Heart right ventricle (tissue), 16 donors: ENCODE data around the gene GDF9. TPM values are rescaled to one million over a fixed set of nuclear protein-coding genes. Genes with fewer than 3 reads are reported as not detected.

Source experiments
- ATAC-seq, 8 donors: fragments of 200-7000 bp; cut with Tn5 transposase; one replicate each; pipeline ENCODE4 v1.9.1; 2020; ENCODE audit warnings: mild to moderate bottlenecking in 8 of 8, moderate library complexity in 8 of 8, moderate number of reproducible peaks in 1 of 8
- DNase-seq, 2 donors: peaks; one replicate each; pipeline ENCODE4 v3.0.0-alpha.2; 2020
- H3K27ac ChIP-seq, 10 donors: fragments of 200-600 bp; sonication (generic) in 2 of 10; one replicate each; pipeline versions ENCODE4 v1.5.0 to v1.8.0; 2020 to 2022; ENCODE audit warnings: mild to moderate bottlenecking in 3 of 10
- H3K27me3 ChIP-seq, 7 donors: fragments of 200-600 bp; one replicate each; pipeline ENCODE4 v1.8.0; 2021 to 2022; ENCODE audit warnings: mild to moderate bottlenecking in 2 of 7
- H3K36me3 ChIP-seq, 9 donors: fragments of 200-600 bp; sonication (generic) in 1 of 9; one replicate each; pipeline versions ENCODE4 v1.5.0 to v1.8.0; 2020 to 2022; ENCODE audit warnings: mild to moderate bottlenecking in 2 of 9
- H3K4me1 ChIP-seq, 9 donors: fragments of 200-600 bp; sonication (generic) in 1 of 9; one replicate each; pipeline versions ENCODE4 v1.5.0 to v1.8.0; 2020 to 2022; ENCODE audit warnings: mild to moderate bottlenecking in 4 of 9
- H3K4me3 ChIP-seq, 10 donors: fragments of 200-600 bp; sonication (generic) in 2 of 10; one replicate each; pipeline versions ENCODE4 v1.5.0 to v1.8.0; 2020 to 2022; ENCODE audit warnings: mild to moderate bottlenecking in 7 of 10, moderate library complexity in 2 of 10
- H3K9me3 ChIP-seq, 11 donors: fragments of 200-600 bp in 10 of 11; sonication (generic) in 2 of 11; one replicate each; pipeline versions ENCODE4 v1.5.0 to v1.8.0; 2013 to 2022; ENCODE audit warnings: mild to moderate bottlenecking in 2 of 11, control low read depth in 1 of 11, moderate library complexity in 1 of 11
- CTCF ChIP-seq, 9 donors: fragments of 200-600 bp; sonication (generic) in 2 of 9; IDR thresholded peaks; one replicate each; pipeline versions ENCODE4 v1.5.0 to v1.8.0; 2021 to 2022; ENCODE audit warnings: antibody characterized with exemption in 9 of 9, mild to moderate bottlenecking in 5 of 9, moderate library complexity in 1 of 9
- WGBS, 2 donors: extraction: QIAGEN DNeasy Blood & Tissue Kit; methylation state at CpG; one replicate each; pipeline ENCODE4 v1.1.7; 2013; ENCODE audit warnings: inconsistent platforms in 1 of 2; 5-methylcytosine and 5-hydroxymethylcytosine counted together
- intact Hi-C, 10 donors: fragments of 100-400 bp; cut with DNase I; formaldehyde crosslinking; loops; one replicate each; pipeline versions ENCODE4 v1.11.1 to v1.14.2; 2022
- polyA plus RNA-seq, 2 donors: library from polyadenylated mRNA; stranded (reverse); fragments of 200-250 nt; gene quantifications; one replicate each; pipeline ENCODE4 v1.2.3, GENCODE V29; 2013
- total RNA-seq, 10 donors: library from RNA; stranded (reverse); fragmentation: NEBNext Ultra II Directional in 3 of 10; extraction: Animal tissue kit (Norgen Biotek cat#: 25700) in 3 of 10; gene quantifications; one replicate each; pipeline versions ENCODE4 v1.2.1 to v1.2.4, GENCODE V29; 2021 to 2023
- donor health status: Arrhythmogenic right ventricular cardiomyopathy.
- donor health status: ischemic (EF 13 %, LVEDD 7.1; RV severe dilation, severe dysfunction).
- donor health status: healthy with polysubstance abuse.
- donor health status: DM: no; HTN: yes; CAD: no.
- donor health status: DM: no; HTN: no; CAD: no.
- donor health status: ischemic (EF 25% LVEDD 6.9; RV normal size, moderate dysfunction).
- donor health status: ischemic (EF 25% LVEDD 5.7; RV mildly dilated, moderate dysfunction).
- donor health status: healthy.
- donor health status: DM: yes; HTN: yes; CAD: no.
- donor health status: Ischemic cardiomyopathy.
- donor health status: ischemic (EF 35%, LVEDD 5.7; RV mildly dilated, moderate dysfunction).
- donor health status: nonischemic (EF 11% LVEDD 7.7; RV severe dilation, severe dysfunction).
- donor health status: DM: yes; HTN: yes; CAD: no.
- donor health status: PGD.
- donor health status: ischemic (EF 29% LVEDD 5.4; RV normal size, mild dysfunction).
- donor health status: nonischemic (EF 23%, LVEDD 6.1; RV moderate dilation, normal function).

GDF9 gene
- total and polyA plus RNA-seq, 12 donors, result 0.10 to 0.82 (median 0.32) TPM; not detected in 1

GRCh38 chr5:132868754-132869153, 2.5 kb upstream of the GDF9 start:
- ATAC-seq (no peak), DNase-seq (no peak)
- no peak overlapping the region for H3K4me3 ChIP-seq
- no peaks in the 10 kb centered on the region for H3K27me3 ChIP-seq
- peaks cover 0 to 61% (median 10%) of the 10 kb centered on the region in 9 donors for H3K36me3 ChIP-seq
- intact Hi-C loops, result loop anchor here in 7 of 10 donors (5.0 kb wide), 1 partner anchor 36 kb away; the partner anchor contains the start of gene SHROOM1 (in 7 of the 7)
- no peak for TF ChIP-seq CTCF (IDR thresholded peaks at IDR 0.05)
- no peak overlapping the region for H3K27ac ChIP-seq
- peaks cover 5 to 59% (median 37%) of the 10 kb centered on the region in 9 donors for H3K4me1 ChIP-seq
- H3K9me3 ChIP-seq, result no peaks in the 10 kb centered on the region
- 86 to 93% methylated on average over 4 of the region's 4 CpGs for WGBS, 2 donors

DNA sequence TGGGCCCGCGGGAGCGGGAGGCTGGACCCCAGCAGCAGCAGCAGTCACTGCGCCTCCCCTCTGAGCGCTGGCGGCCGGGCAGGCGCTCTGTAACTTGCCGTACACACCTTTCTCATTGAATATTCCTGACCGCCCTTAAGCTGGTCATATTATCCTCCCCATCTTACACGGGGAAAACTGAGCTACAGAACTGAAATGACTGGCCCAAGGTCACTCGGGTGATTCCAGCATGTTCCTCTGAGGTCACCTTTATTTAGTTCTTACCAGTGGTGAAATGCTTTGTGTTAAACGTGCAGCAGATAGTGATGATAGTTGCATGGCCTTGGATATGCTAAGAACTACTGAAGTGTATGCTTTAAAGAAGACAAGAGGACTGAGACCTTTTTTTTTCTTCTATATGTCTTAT, 780 bp upstream of the GDF9 start:
- intact Hi-C loops, result loop anchor here in 8 of 10 donors (2.0 to 5.0 kb wide), 2 partner anchors 35 to 36 kb away; partner anchors contain the start of gene SHROOM1 (in 8 of the 8)
- ATAC-seq (peak in 1 of 8 donors; percentile 40), DNase-seq (no peak)
- peaks cover 0 to 46% (median 10%) of the 10 kb centered on the region in 9 donors for H3K36me3 ChIP-seq
- H3K27me3 ChIP-seq, result no peaks in the 10 kb centered on the region
- WGBS, 2 donors, result 0 to 1% methylated on average over 13 of the region's 13 CpGs
- H3K27ac ChIP-seq, result peak overlapping the region; percentile 85 to 98 (median 96)
- peaks cover 5 to 43% (median 25%) of the 10 kb centered on the region in 9 donors for H3K4me1 ChIP-seq
- TF ChIP-seq CTCF (IDR thresholded peaks at IDR 0.05), result no peak
- H3K4me3 ChIP-seq, result peak overlapping the region; percentile 55 to 97 (median 84)
- H3K9me3 ChIP-seq, result no peaks in the 10 kb centered on the region

DNA sequence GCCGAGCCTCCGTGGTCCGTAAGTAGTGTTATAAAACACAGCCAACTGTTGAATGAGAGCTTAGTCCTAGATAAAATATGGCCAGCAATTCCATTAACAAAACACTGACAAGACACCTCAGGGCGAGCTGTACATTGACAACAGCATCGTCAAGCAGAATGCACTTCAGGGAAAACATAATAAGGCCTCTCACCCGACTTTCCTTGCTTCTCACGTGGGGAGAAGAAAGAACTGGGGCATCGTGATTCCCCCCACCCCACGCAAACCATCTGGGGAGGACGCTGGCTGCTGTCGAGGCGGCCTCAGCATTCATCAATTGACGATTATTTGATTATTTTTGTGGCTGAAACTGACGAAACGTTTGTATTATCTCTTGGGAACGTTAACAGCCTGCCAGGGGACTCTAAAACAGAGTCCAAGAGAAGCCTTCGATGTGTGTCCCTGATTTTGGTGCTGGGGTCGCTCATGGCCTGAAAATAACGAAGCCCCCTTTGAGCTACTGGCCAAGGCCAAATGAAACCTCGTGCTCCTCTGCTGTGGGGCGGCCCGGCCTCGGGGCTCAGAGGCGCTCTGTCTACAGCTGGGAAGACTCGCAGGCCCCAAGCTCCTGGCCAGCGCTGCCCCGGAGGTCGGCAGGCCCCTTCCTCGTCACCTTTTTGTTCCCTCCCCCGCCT, 464 bp downstream of the GDF9 start:
- intact Hi-C loops, result loop anchor here in 8 of 10 donors (2.0 to 5.0 kb wide), 2 partner anchors 34 to 35 kb away; partner anchors contain the start of gene SHROOM1 (in 8 of the 8)

GRCh38 chr5:132860742-132861141, 5.5 kb downstream of the GDF9 start:
- no peak for ATAC-seq
- no peak overlapping the region for H3K4me3 ChIP-seq
- intact Hi-C loops, result no loop called here
- H3K27ac ChIP-seq, result no peak overlapping the region
- no peaks in the 10 kb centered on the region for H3K36me3 ChIP-seq
- WGBS, 2 donors, result 74 to 79% methylated on average over 5 of the region's 5 CpGs
- TF ChIP-seq CTCF (IDR thresholded peaks at IDR 0.05), result no peak
- no peaks in the 10 kb centered on the region for H3K27me3 ChIP-seq
- H3K4me1 ChIP-seq, result peaks cover 1 to 6% (median 3%) of the 10 kb centered on the region in 9 donors
- no peaks in the 10 kb centered on the region for H3K9me3 ChIP-seq
- DNase-seq, result no peak

More for the DNA sequence above, 464 bp downstream of the GDF9 start:
- Histone ChIP-seq H3K4me3 (peak overlapping the region; percentile 29 to 97 (median 84)), H3K4me1 (peaks cover 5 to 30% (median 21%) of the 10 kb centered on the region in 9 donors), H3K27me3 (no peaks in the 10 kb centered on the region), H3K36me3 (peaks cover 0 to 34% (median 10%) of the 10 kb centered on the region in 9 donors), H3K9me3 (no peaks in the 10 kb centered on the region), H3K27ac (peak overlapping the region; percentile 85 to 98 (median 96))
- TF ChIP-seq CTCF (IDR thresholded peaks at IDR 0.05), result no peak
- ATAC-seq (peak in 5 of 8 donors; percentile 40 to 70 (median 54)), DNase-seq (no peak)
- WGBS, 2 donors, result 33 to 35% methylated on average over 30 of the region's 30 CpGs
